Measurements from ENCODE around the gene CEP55. TPM values are rescaled to one million over a fixed set of nuclear protein-coding genes. Genes with fewer than 3 reads are reported as not detected.

The CEP55 gene
- total RNA-seq, 2 experiments from 2014 or later: 0.16 to 0.17 TPM

GRCh38 chr10:93475871-93476270, 20.5 kb upstream of the CEP55 start:
- TF ChIP-seq CTCF (IDR thresholded peaks at IDR 0.05): no peak
- no peak overlapping the region for H3K27ac ChIP-seq (ENCODE audit: low read depth in 1 of 2, low read length in 2 of 2)
- Mint-ChIP-seq H3K4me1 (ENCODE audit: low read depth) (no peaks in the 10 kb centered on the region), H3K4me3 (no peak overlapping the region), H3K36me3 (ENCODE audit: low read depth) (no peaks in the 10 kb centered on the region), H3K9me3 (no peaks in the 10 kb centered on the region), H3K27me3 (peaks cover 10% of the 10 kb centered on the region), H3K27ac (no peak overlapping the region)
- intact Hi-C loops (cut with DNase I, micrococcal nuclease): no loop called here
- POLR2A ChIA-PET: interaction anchor here (0.6 kb wide), 1 partner anchor 81 kb away, joined by 3 read pairs; no protein-coding TSS in a partner anchor
- no peak for ATAC-seq (ENCODE audit: poor library complexity)
- no peaks in the 10 kb centered on the region for H3K36me3 ChIP-seq (ENCODE audit: insufficient read depth, low read length)
- DNase-seq: peak in 1 of 14 experiments; percentile 42
- H3K4me1 ChIP-seq (ENCODE audit: insufficient read depth, low read length): no peaks in the 10 kb centered on the region
- no peak overlapping the region for H3K4me3 ChIP-seq (ENCODE audit: low read length)
- no peaks in the 10 kb centered on the region for H3K27me3 ChIP-seq (ENCODE audit: control insufficient read depth in 1 of 2, insufficient read depth in 2 of 2, low read length in 2 of 2)
- CTCF ChIA-PET: interaction anchor here (1.4 kb wide), 1 partner anchor 99 kb away, joined by 6 read pairs; no protein-coding TSS in a partner anchor
- no peaks in the 10 kb centered on the region for H3K9me3 ChIP-seq (ENCODE audit: control insufficient read depth in 1 of 2, insufficient read depth in 1 of 2, low read length in 2 of 2)

GRCh38 chr10:93476756-93477155, 19.7 kb upstream of the CEP55 start:
- intact Hi-C loops (cut with DNase I, micrococcal nuclease): no loop called here
- no peak for TF ChIP-seq CTCF (IDR thresholded peaks at IDR 0.05)
- POLR2A ChIA-PET: no interaction called here
- Histone ChIP-seq H3K4me1 (ENCODE audit: insufficient read depth, low read length) (peaks cover 1% of the 10 kb centered on the region), H3K36me3 (ENCODE audit: insufficient read depth, low read length) (no peaks in the 10 kb centered on the region), H3K9me3 (ENCODE audit: control insufficient read depth in 1 of 2, insufficient read depth in 1 of 2, low read length in 2 of 2) (no peaks in the 10 kb centered on the region), H3K4me3 (ENCODE audit: low read length) (no peak overlapping the region), H3K27ac (ENCODE audit: low read depth in 1 of 2, low read length in 2 of 2) (no peak overlapping the region), H3K27me3 (ENCODE audit: control insufficient read depth in 1 of 2, insufficient read depth in 2 of 2, low read length in 2 of 2) (peaks cover 6 to 7% of the 10 kb centered on the region in 2 experiments)
- peaks cover 19% of the 10 kb centered on the region for H3K27me3 Mint-ChIP-seq
- ATAC-seq (ENCODE audit: poor library complexity) (no peak), DNase-seq (no peak)
- H3K4me3 Mint-ChIP-seq: no peak overlapping the region
- H3K9me3 Mint-ChIP-seq: no peaks in the 10 kb centered on the region
- H3K4me1 Mint-ChIP-seq (ENCODE audit: low read depth): peaks cover 6% of the 10 kb centered on the region
- no peak overlapping the region for H3K27ac Mint-ChIP-seq
- no peaks in the 10 kb centered on the region for H3K36me3 Mint-ChIP-seq (ENCODE audit: low read depth)
- CTCF ChIA-PET: no interaction called here

GRCh38 chr10:93478873-93479272, 17.5 kb upstream of the CEP55 start:
- intact Hi-C loops (cut with DNase I, micrococcal nuclease): no loop called here
- Mint-ChIP-seq H3K27me3 (peaks cover 32% of the 10 kb centered on the region), H3K36me3 (ENCODE audit: low read depth) (no peaks in the 10 kb centered on the region), H3K4me3 (no peak overlapping the region), H3K9me3 (no peaks in the 10 kb centered on the region), H3K4me1 (ENCODE audit: low read depth) (peaks cover 15% of the 10 kb centered on the region), H3K27ac (no peak overlapping the region)
- Histone ChIP-seq H3K36me3 (ENCODE audit: insufficient read depth, low read length) (no peaks in the 10 kb centered on the region), H3K4me3 (ENCODE audit: low read length) (no peak overlapping the region), H3K27ac (ENCODE audit: low read depth in 1 of 2, low read length in 2 of 2) (no peak overlapping the region), H3K27me3 (ENCODE audit: control insufficient read depth in 1 of 2, insufficient read depth in 2 of 2, low read length in 2 of 2) (peaks cover 12 to 13% of the 10 kb centered on the region in 2 experiments), H3K4me1 (ENCODE audit: insufficient read depth, low read length) (peaks cover 11% of the 10 kb centered on the region), H3K9me3 (ENCODE audit: control insufficient read depth in 1 of 2, insufficient read depth in 1 of 2, low read length in 2 of 2) (no peaks in the 10 kb centered on the region)
- DNase-seq: no peak
- no peak for ATAC-seq (ENCODE audit: poor library complexity)
- ChIA-PET CTCF (interaction anchor here (1.3 kb wide), 1 partner anchor 103 kb away, joined by 4 read pairs; no protein-coding TSS in a partner anchor), POLR2A (no interaction called here)
- TF ChIP-seq CTCF (IDR thresholded peaks at IDR 0.05): no peak
